A673 (cell line): ENCODE data around the gene ATP10D. TPM values are rescaled to one million over a fixed set of nuclear protein-coding genes. Genes with fewer than 3 reads are reported as not detected.

Source experiments
- BruUV-seq: library from RNA; stranded (reverse); fragments of 400-500 nt; replicated peaks from 2 replicates; lab custom pipeline; 2021; lab: Mats Ljungman, UMichigan
- CTCF ChIA-PET: fragments of 300-600 bp; sonication (Branson Sonifier 250); formaldehyde crosslinking; loops from one replicate; lab custom pipeline; 2022; ENCODE audit warnings: antibody characterized with exemption; lab: Charles Lee
- POLR2A ChIA-PET: fragments of 300-600 bp; sonication (Branson Sonifier 250); formaldehyde crosslinking; loops from one replicate; lab custom pipeline; 2022; ENCODE audit warnings: antibody characterized with exemption; ENCODE audit not compliant: low non-redundant PET; lab: Charles Lee
- DNase-seq: peaks from one replicate; pipeline ENCODE4 v3.0.0-alpha.2; 2015; ENCODE audit warnings: low spot score
- H3K27ac ChIP-seq: fragments of 200-600 bp; sonication (generic); 2 replicates; pipeline ENCODE4 v1.5.1; 2016; ENCODE audit warnings: mixed run types, low read depth, mild to moderate bottlenecking, mixed read lengths, antibody characterized with exemption, low read length; ENCODE audit not compliant: poor library complexity, severe bottlenecking
- H3K27me3 ChIP-seq: fragments of 200-600 bp; sonication (generic); replicated peaks from 2 replicates; pipeline ENCODE4 v1.6.1; 2017; ENCODE audit warnings: mixed run types, low read depth, mild to moderate bottlenecking, mixed read lengths, antibody characterized with exemption, low read length; ENCODE audit not compliant: insufficient read depth, poor library complexity
- H3K36me3 ChIP-seq: fragments of 200-600 bp; sonication (generic); 2 replicates; pipeline ENCODE4 v1.6.1; 2016; ENCODE audit warnings: mixed run types, mild to moderate bottlenecking, mixed read lengths, antibody characterized with exemption, low read length; ENCODE audit not compliant: insufficient read depth, poor library complexity, severe bottlenecking
- H3K4me1 ChIP-seq: fragments of 200-600 bp; sonication (generic); 2 replicates; pipeline ENCODE4 v1.6.1; 2017; ENCODE audit warnings: mixed run types, mild to moderate bottlenecking, mixed read lengths, antibody characterized with exemption, low read length; ENCODE audit not compliant: insufficient read depth, poor library complexity, severe bottlenecking
- H3K4me3 ChIP-seq: fragments of 200-600 bp; sonication (generic); 2 replicates; pipeline ENCODE4 v1.5.1; 2016; ENCODE audit warnings: low read depth, mixed run types, mild to moderate bottlenecking, mixed read lengths, low read length; ENCODE audit not compliant: poor library complexity, severe bottlenecking
- H3K9me3 ChIP-seq: fragments of 200-600 bp; sonication (generic); 2 replicates; pipeline ENCODE4 v1.6.1; 2016; ENCODE audit warnings: mixed run types, low read depth, mild to moderate bottlenecking, mixed read lengths, antibody characterized with exemption, low read length; ENCODE audit not compliant: poor library complexity, severe bottlenecking
- CTCF ChIP-seq: fragments of 300-800, 200-600 bp; sonication (generic); conservative IDR thresholded peaks from 2 replicates; pipeline ENCODE4 v1.5.1; 2017; ENCODE audit warnings: low read depth, mild to moderate bottlenecking, antibody characterized with exemption, low read length, moderate library complexity, mixed read lengths
- EZH2 ChIP-seq: fragments of 200-600 bp; sonication (generic); IDR thresholded peaks from 2 replicates; pipeline ENCODE4 v1.6.1; 2017; ENCODE audit warnings: borderline replicate concordance, low read depth, mild to moderate bottlenecking, mixed read lengths, antibody characterized with exemption, low read length; ENCODE audit not compliant: poor library complexity, severe bottlenecking
- intact Hi-C: fragments of 100-400 bp; cut with micrococcal nuclease; formaldehyde crosslinking; loops from one replicate; pipeline ENCODE4 v1.10.0; 2022; ENCODE audit not compliant: unreplicated experiment
- total RNA-seq: library from RNA; stranded (reverse); gene quantifications from 2 replicates; pipeline ENCODE4 v1.2.3, GENCODE V29; 2021

The ATP10D gene
- total RNA-seq, 1 experiment from 2014 or later = 16.1 TPM

- Histone ChIP-seq H3K4me3 (no peak overlapping the region), H3K27me3 (no peaks in the 10 kb centered on the region), H3K4me1 (no peaks in the 10 kb centered on the region), H3K27ac (no peak overlapping the region), H3K9me3 (no peaks in the 10 kb centered on the region), H3K36me3 (no peaks in the 10 kb centered on the region)
- POLR2A ChIA-PET = no interaction called here
- CTCF ChIA-PET = no interaction called here
- TF ChIP-seq CTCF (no peak), EZH2 (no peak)
- no peak for DNase-seq
- intact Hi-C loops = no loop called here
- BruUV-seq = no TSS peak
These were observed 15.7 kb downstream of the ATP10D start for GRCh38 chr4:47500776-47501175.

- CTCF ChIA-PET = no interaction called here
- POLR2A ChIA-PET = no interaction called here
- TF ChIP-seq CTCF = no peak
- no peak for TF ChIP-seq EZH2
- no TSS peak for BruUV-seq
- no peaks in the 10 kb centered on the region for H3K9me3 ChIP-seq
- no peak overlapping the region for H3K4me3 ChIP-seq
- no peak for DNase-seq
- no peaks in the 10 kb centered on the region for H3K4me1 ChIP-seq
- intact Hi-C loops = no loop called here
- no peaks in the 10 kb centered on the region for H3K27me3 ChIP-seq
- no peak overlapping the region for H3K27ac ChIP-seq
- H3K36me3 ChIP-seq = no peaks in the 10 kb centered on the region
These were observed 20.1 kb downstream of the ATP10D start for GRCh38 chr4:47505147-47505546.

GRCh38 chr4:47505666-47506065 is 20.6 kb downstream of the ATP10D start:
- intact Hi-C loops = no loop called here
- ChIA-PET POLR2A (no interaction called here), CTCF (no interaction called here)
- Histone ChIP-seq H3K36me3 (no peaks in the 10 kb centered on the region), H3K27me3 (no peaks in the 10 kb centered on the region), H3K4me3 (no peak overlapping the region), H3K9me3 (no peaks in the 10 kb centered on the region), H3K4me1 (no peaks in the 10 kb centered on the region), H3K27ac (no peak overlapping the region)
- TF ChIP-seq CTCF (no peak), EZH2 (no peak)
- BruUV-seq = no TSS peak
- DNase-seq = no peak
